Activated CD4-positive, alpha-beta memory T cell treated with anti-CD3 and anti-CD28 coated beads for 36 hours (primary cell): ENCODE results near the gene SLC23A1. TPM values are rescaled to one million over a fixed set of nuclear protein-coding genes. Genes with fewer than 3 reads are reported as not detected.
A peak's percentile ranks its signal among the peaks of the same experiment; 100 is the strongest.

Experiments
- CTCF ChIA-PET: fragments of 350-600 bp; sonication (Branson Sonifier 250); formaldehyde crosslinking; loops from one replicate; lab custom pipeline; 2021; ENCODE audit warnings: antibody characterized with exemption, inconsistent platforms; lab: Charles Lee
- POLR2A ChIA-PET: fragments of 350-600 bp; sonication (Branson Sonifier 250); formaldehyde crosslinking; loops from one replicate; lab custom pipeline; 2021; ENCODE audit warnings: antibody characterized with exemption; lab: Charles Lee
- DNase-seq: peaks from one replicate; pipeline ENCODE4 v3.0.0-alpha.2; 2020
- H3K27ac Mint-ChIP-seq: one replicate; pipeline ENCODE4 v1.8.0; 2021; ENCODE audit warnings: mixed read lengths
- H3K27me3 Mint-ChIP-seq: one replicate; pipeline ENCODE4 v1.8.0; 2021; ENCODE audit warnings: mixed read lengths
- H3K36me3 Mint-ChIP-seq: one replicate; pipeline ENCODE4 v1.8.0; 2021; ENCODE audit warnings: mixed read lengths
- H3K4me1 Mint-ChIP-seq: one replicate; pipeline ENCODE4 v1.8.0; 2021; ENCODE audit warnings: low read depth, mixed read lengths
- H3K4me3 Mint-ChIP-seq: one replicate; pipeline ENCODE4 v1.8.0; 2021; ENCODE audit warnings: mild to moderate bottlenecking, mixed read lengths
- H3K9me3 Mint-ChIP-seq: one replicate; pipeline ENCODE4 v1.8.0; 2021; ENCODE audit warnings: mixed read lengths
- intact Hi-C: fragments of 100-400 bp; cut with micrococcal nuclease; formaldehyde crosslinking; loops from one replicate; pipeline ENCODE4 v1.15.1; 2023
- total RNA-seq, 2 experiments: library from RNA; stranded (reverse); gene quantifications; one replicate each; pipeline ENCODE4 v1.2.3, GENCODE V29; 2021

SLC23A1 gene
- total RNA-seq, 2 experiments from 2014 or later: 1.0 to 1.4 TPM

GRCh38 chr5:139406963-139407362, 23.9 kb upstream of the SLC23A1 start:
- no peak for DNase-seq
- Mint-ChIP-seq H3K27me3 (no peaks in the 10 kb centered on the region), H3K36me3 (peaks cover 6% of the 10 kb centered on the region), H3K4me1 (peaks cover 24% of the 10 kb centered on the region), H3K27ac (no peak overlapping the region), H3K9me3 (no peaks in the 10 kb centered on the region), H3K4me3 (no peak overlapping the region)
- intact Hi-C loops: no loop called here
- ChIA-PET CTCF (interaction anchor here (0.6 to 2.3 kb wide), 6 partner anchors 9 to 112 kb away, joined by 3 to 8 read pairs (median 3); no protein-coding TSS in a partner anchor), POLR2A (interaction anchor here (1.0 to 1.2 kb wide), 2 partner anchors 9 to 108 kb away, joined by 3 read pairs; no protein-coding TSS in a partner anchor)

DNA sequence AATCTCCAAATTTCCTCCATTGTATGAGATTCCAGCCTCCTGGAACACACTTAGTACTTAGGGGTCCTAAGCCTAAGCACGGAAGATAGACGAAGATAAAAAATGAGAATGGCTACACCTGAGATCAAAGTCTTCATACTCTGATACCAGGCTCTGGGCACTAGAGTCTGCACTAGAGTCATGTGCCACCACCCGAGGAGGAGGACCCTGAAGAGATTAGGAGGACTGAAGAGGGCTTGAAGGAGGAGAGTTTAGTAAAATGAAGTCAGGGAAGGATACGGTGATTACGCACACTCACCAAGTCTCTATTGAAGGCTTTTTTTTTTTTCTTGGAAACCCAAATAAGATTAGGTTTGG, 21.4 kb upstream of the SLC23A1 start:
- POLR2A ChIA-PET: interaction anchor here (0.8 to 3.1 kb wide), 7 partner anchors 9 to 78 kb away, joined by 3 to 22 read pairs (median 4); partner anchors contain the start of genes DNAJC18, PAIP2, PROB1 and STING1

DNA sequence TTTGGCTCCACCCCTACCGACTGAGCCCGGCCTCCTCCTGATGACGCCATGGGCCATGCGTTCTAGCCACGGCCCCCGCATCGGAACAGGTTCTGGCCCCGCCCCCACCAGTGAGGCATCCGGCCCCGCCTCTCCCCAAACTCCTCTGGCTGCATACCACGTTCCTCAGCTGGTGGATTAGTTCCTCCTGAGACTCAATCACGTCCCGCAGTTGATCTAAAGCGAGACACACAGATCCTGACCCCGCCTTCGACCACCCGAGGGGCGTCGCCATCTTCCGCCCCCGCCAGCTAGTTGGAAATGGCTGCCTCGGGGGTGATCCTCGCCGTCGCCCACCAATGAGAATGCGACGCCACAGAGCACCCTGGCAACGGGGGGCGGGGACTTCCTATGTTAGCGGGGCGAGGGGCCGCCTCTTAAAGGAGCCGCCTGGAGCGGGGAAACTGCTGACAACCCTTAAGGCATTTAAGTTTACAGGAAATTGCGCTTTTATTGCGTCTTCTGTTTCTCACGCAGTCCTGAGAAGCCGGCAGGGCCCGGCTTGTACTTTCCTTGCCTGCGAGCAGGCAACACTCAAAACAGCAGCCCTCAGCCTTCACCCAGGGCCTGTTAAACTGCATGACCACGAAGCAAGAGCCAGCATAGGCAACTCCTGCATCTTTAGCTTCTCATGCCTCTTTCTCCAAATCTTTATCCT, 20.8 kb upstream of the SLC23A1 start, which contains the start of gene SPATA24:
Gene SPATA24, minus strand, starts transcription at position 303 of the 697 bp plus-strand sequence. Its CDS starts 29 bp downstream, at position 274.
- CTCF ChIA-PET: interaction anchor here (0.8 to 4.4 kb wide), 9 partner anchors 10 to 110 kb away, joined by 3 to 37 read pairs (median 7); partner anchors contain the start of genes DNAJC18, MZB1, PAIP2 and PROB1
- peaks cover 34% of the 10 kb centered on the region for H3K4me1 Mint-ChIP-seq
- H3K4me3 Mint-ChIP-seq: peak within 1 kb of the TSS; percentile 91
- H3K36me3 Mint-ChIP-seq: peaks cover 4% of the 10 kb centered on the region
- peak; percentile 100 for DNase-seq
- peak within 1 kb of the TSS; percentile 99 for H3K27ac Mint-ChIP-seq
- POLR2A ChIA-PET: interaction anchor here (0.7 to 3.1 kb wide), 8 partner anchors 9 to 159 kb away, joined by 3 to 22 read pairs (median 4); partner anchors contain the start of genes DNAJC18, PAIP2, PROB1 and STING1
- no peaks in the 10 kb centered on the region for H3K27me3 Mint-ChIP-seq
- intact Hi-C loops: loop anchor here (1.0 to 5.0 kb wide), 5 partner anchors 10 to 343 kb away; partner anchors contain the start of genes DNAJC18 and UBE2D2
- H3K9me3 Mint-ChIP-seq: no peaks in the 10 kb centered on the region

More for the DNA sequence above, 21.4 kb upstream of the SLC23A1 start:
- H3K36me3 Mint-ChIP-seq: peaks cover 4% of the 10 kb centered on the region
- DNase-seq: no peak
- peaks cover 30% of the 10 kb centered on the region for H3K4me1 Mint-ChIP-seq
- no peaks in the 10 kb centered on the region for H3K9me3 Mint-ChIP-seq
- CTCF ChIA-PET: interaction anchor here (0.8 to 4.4 kb wide), 8 partner anchors 9 to 110 kb away, joined by 4 to 37 read pairs (median 8); partner anchors contain the start of genes DNAJC18, MZB1, PAIP2 and PROB1
- H3K27ac Mint-ChIP-seq: peak overlapping the region; percentile 99
- H3K4me3 Mint-ChIP-seq: peak overlapping the region; percentile 91
- intact Hi-C loops: loop anchor here (1.0 to 5.0 kb wide), 5 partner anchors 10 to 343 kb away; partner anchors contain the start of genes DNAJC18 and UBE2D2
- no peaks in the 10 kb centered on the region for H3K27me3 Mint-ChIP-seq

DNA sequence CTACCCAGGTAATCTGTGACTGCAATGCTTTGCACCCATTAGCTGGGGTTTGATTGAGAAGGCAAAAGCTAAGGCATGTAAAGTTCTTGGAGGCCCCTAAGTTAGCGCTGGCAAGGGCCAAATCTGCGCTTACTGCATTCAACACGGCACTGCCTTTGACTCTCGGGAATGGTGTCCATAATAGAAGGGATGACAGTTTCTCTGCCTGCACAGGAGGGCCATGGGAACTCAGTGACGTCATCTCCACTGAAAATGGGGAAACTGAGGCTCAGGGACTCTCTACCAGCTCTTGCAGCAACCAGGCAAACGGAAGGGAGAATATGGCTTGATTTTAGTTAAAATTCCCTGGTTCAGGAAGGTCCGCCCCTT, 20.3 kb upstream of the SLC23A1 start:
- H3K9me3 Mint-ChIP-seq: no peaks in the 10 kb centered on the region
- intact Hi-C loops: loop anchor here (5.0 kb wide), 1 partner anchor 344 kb away; no protein-coding TSS in a partner anchor

GRCh38 chr5:139402561-139403158, 19.6 kb upstream of the SLC23A1 start:
- intact Hi-C loops: loop anchor here (5.0 kb wide), 1 partner anchor 345 kb away; no protein-coding TSS in a partner anchor
- peak; percentile 55 for DNase-seq
- Mint-ChIP-seq H3K27me3 (no peaks in the 10 kb centered on the region), H3K4me3 (peak overlapping the region; percentile 91), H3K36me3 (peaks cover 2% of the 10 kb centered on the region), H3K27ac (peak overlapping the region; percentile 99), H3K4me1 (peaks cover 34% of the 10 kb centered on the region), H3K9me3 (no peaks in the 10 kb centered on the region)
- POLR2A ChIA-PET: interaction anchor here (2.7 to 3.1 kb wide), 2 partner anchors 10 to 12 kb away, joined by 16 to 22 read pairs; no protein-coding TSS in a partner anchor
- CTCF ChIA-PET: interaction anchor here (0.7 to 4.4 kb wide), 12 partner anchors 8 to 578 kb away, joined by 3 to 37 read pairs (median 6); partner anchors contain the start of genes DNAJC18, MZB1, PAIP2 and PROB1

More for the DNA sequence above, 20.3 kb upstream of the SLC23A1 start:
- H3K36me3 Mint-ChIP-seq: peaks cover 4% of the 10 kb centered on the region
- no peak for DNase-seq
- CTCF ChIA-PET: interaction anchor here (0.8 to 4.4 kb wide), 10 partner anchors 8 to 111 kb away, joined by 3 to 37 read pairs (median 7); partner anchors contain the start of genes DNAJC18, MZB1, PAIP2 and PROB1
- H3K27ac Mint-ChIP-seq: peak overlapping the region; percentile 99
- POLR2A ChIA-PET: interaction anchor here (0.7 to 3.1 kb wide), 7 partner anchors 8 to 160 kb away, joined by 3 to 22 read pairs (median 4); partner anchors contain the start of genes DNAJC18, PAIP2, PROB1 and STING1
- peak overlapping the region; percentile 91 for H3K4me3 Mint-ChIP-seq
- no peaks in the 10 kb centered on the region for H3K27me3 Mint-ChIP-seq
- H3K4me1 Mint-ChIP-seq: peaks cover 34% of the 10 kb centered on the region

DNA sequence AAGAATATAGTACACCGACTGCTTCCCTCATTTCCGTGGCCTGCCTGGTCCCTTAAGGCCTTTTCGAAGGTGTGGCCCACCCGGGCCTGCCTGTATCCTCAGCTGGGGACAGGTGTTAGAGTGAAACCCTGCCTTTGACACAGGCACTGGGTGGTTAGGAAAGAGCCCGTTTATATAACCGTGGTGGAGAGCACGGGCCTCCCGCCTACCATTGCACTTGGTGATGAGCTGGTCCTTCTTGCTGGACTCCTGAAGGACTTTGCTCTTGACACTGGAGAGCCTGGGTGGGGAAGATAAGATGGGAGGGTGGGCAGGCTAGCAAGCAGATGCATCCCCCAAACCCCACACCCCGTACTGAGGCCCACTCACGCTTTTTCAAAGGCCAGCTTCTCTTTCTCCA, 18.4 kb upstream of the SLC23A1 start:
- Mint-ChIP-seq H3K27me3 (no peaks in the 10 kb centered on the region), H3K4me1 (peaks cover 33% of the 10 kb centered on the region), H3K4me3 (no peak overlapping the region), H3K36me3 (peaks cover 5% of the 10 kb centered on the region), H3K9me3 (no peaks in the 10 kb centered on the region), H3K27ac (no peak overlapping the region)
- POLR2A ChIA-PET: interaction anchor here (2.7 to 3.1 kb wide), 2 partner anchors 9 to 14 kb away, joined by 16 to 22 read pairs; no protein-coding TSS in a partner anchor
- intact Hi-C loops: loop anchor here (5.0 kb wide), 1 partner anchor 346 kb away; no protein-coding TSS in a partner anchor
- CTCF ChIA-PET: interaction anchor here (0.8 to 4.4 kb wide), 5 partner anchors 9 to 112 kb away, joined by 3 to 37 read pairs (median 7); partner anchors contain the start of genes MZB1, PAIP2 and PROB1
- DNase-seq: no peak

- Mint-ChIP-seq H3K4me3 (no peak overlapping the region), H3K9me3 (no peaks in the 10 kb centered on the region), H3K4me1 (peaks cover 32% of the 10 kb centered on the region), H3K27ac (peak overlapping the region; percentile 50), H3K27me3 (no peaks in the 10 kb centered on the region), H3K36me3 (peaks cover 15% of the 10 kb centered on the region)
- DNase-seq: peak; percentile 37
- ChIA-PET POLR2A (interaction anchor here (0.9 to 1.5 kb wide), 2 partner anchors 14 to 17 kb away, joined by 3 to 5 read pairs; no protein-coding TSS in a partner anchor), CTCF (no interaction called here)
- intact Hi-C loops: loop anchor here (5.0 kb wide), 1 partner anchor 348 kb away; no protein-coding TSS in a partner anchor
These were observed 16.5 kb upstream of the SLC23A1 start for GRCh38 chr5:139399501-139400121.

- no peak overlapping the region for H3K27ac Mint-ChIP-seq
- CTCF ChIA-PET: interaction anchor here (1.4 kb wide), 1 partner anchor 24 kb away, joined by 4 read pairs; no protein-coding TSS in a partner anchor
- no peak overlapping the region for H3K4me3 Mint-ChIP-seq
- intact Hi-C loops: no loop called here
- no peaks in the 10 kb centered on the region for H3K9me3 Mint-ChIP-seq
- H3K4me1 Mint-ChIP-seq: peaks cover 21% of the 10 kb centered on the region
- POLR2A ChIA-PET: interaction anchor here (0.7 kb wide), 1 partner anchor 191 kb away, joined by 3 read pairs; no protein-coding TSS in a partner anchor
- no peak for DNase-seq
- peaks cover 15% of the 10 kb centered on the region for H3K36me3 Mint-ChIP-seq
- no peaks in the 10 kb centered on the region for H3K27me3 Mint-ChIP-seq
These were observed 14.8 kb upstream of the SLC23A1 start for GRCh38 chr5:139397921-139398320.

DNA sequence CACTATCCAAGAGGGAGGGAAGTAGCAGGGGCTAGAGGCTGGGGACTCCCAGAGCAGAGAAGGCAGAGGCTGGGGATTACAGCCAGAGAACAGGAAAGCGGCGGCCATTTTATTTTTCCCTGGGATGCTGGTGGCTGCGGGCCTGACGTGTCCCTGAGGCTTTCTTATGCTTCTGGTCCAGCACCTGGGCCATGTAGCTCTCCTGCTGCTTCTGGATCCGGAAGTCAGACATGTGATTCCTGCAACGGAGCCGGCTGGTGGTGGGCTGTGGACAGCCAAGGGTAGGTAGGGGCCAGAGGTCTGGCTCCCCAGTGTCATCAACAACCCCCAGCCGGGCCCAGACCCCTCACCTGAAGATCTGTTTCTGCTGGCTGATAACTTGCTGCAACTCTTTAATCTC, 13.6 kb upstream of the SLC23A1 start:
- intact Hi-C loops: no loop called here
- ChIA-PET POLR2A (no interaction called here), CTCF (no interaction called here)
- no peaks in the 10 kb centered on the region for H3K9me3 Mint-ChIP-seq
- H3K27me3 Mint-ChIP-seq: no peaks in the 10 kb centered on the region
- H3K36me3 Mint-ChIP-seq: peaks cover 19% of the 10 kb centered on the region
- H3K4me3 Mint-ChIP-seq: no peak overlapping the region
- H3K27ac Mint-ChIP-seq: no peak overlapping the region
- DNase-seq: no peak
- H3K4me1 Mint-ChIP-seq: peaks cover 17% of the 10 kb centered on the region

GRCh38 chr5:139395844-139396640, 12.9 kb upstream of the SLC23A1 start:
- Mint-ChIP-seq H3K4me1 (peaks cover 24% of the 10 kb centered on the region), H3K4me3 (peak overlapping the region; percentile 55), H3K9me3 (no peaks in the 10 kb centered on the region), H3K27me3 (no peaks in the 10 kb centered on the region), H3K36me3 (peaks cover 19% of the 10 kb centered on the region), H3K27ac (no peak overlapping the region)
- DNase-seq: no peak
- POLR2A ChIA-PET: interaction anchor here (0.9 to 1.7 kb wide), 2 partner anchors 8 to 102 kb away, joined by 4 read pairs; partner anchors contain the start of gene SPATA24
- CTCF ChIA-PET: interaction anchor here (1.1 kb wide), 1 partner anchor 54 kb away, joined by 3 read pairs; the partner anchor contains the start of gene PAIP2
- intact Hi-C loops: no loop called here
